Skin epidermis (tissue), 12 donors: ENCODE data around the gene VAPB.

Experiments
- H3K27ac ChIP-seq, 21 experiments: fragments of 200-600 bp; sonication (generic) in 11 of 21; one replicate each; pipeline ENCODE4 v1.5.0; 2020; ENCODE audit warnings: mild to moderate bottlenecking in 3 of 21, inconsistent platforms in 2 of 21, moderate library complexity in 2 of 21
- H3K4me3 ChIP-seq, 7 experiments: fragments of 200-600 bp; sonication (generic) in 2 of 7; one replicate each; pipeline ENCODE4 v1.5.0; 2020; ENCODE audit warnings: inconsistent platforms in 2 of 7, mild to moderate bottlenecking in 2 of 7, moderate library complexity in 1 of 7

The VAPB gene

DNA sequence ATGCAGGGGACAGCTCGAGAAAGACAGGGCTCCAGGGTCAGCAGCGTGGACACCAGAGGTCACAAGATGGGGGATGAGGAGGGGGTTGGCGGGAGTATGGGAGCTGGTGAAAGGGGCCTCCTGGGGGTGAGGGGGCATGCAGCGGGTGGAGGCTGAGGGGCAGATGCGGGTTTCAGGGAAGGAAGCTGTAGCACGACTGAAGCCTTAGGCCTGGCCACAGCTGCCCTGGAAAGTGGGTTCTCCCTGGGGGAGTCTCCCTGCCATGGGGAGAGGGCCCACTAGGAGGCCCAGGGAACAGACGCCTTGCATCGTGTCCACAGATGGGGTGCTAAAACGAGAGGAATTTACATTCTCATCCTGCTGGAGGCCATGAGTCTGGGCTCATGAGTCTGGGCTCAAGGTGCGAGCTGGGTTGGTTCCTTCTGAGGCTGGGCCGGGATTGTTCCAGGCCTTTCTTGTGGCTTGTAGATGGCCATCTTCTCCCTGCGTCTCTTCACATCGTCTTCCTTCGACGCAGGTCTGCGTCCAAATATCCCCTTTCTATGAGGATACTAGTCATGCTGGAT, 108.1 kb downstream of the VAPB start:
- Histone ChIP-seq H3K4me3 (no peak overlapping the region), H3K27ac (no peak overlapping the region)

GRCh38 chr20:58497724-58498469, 108.9 kb downstream of the VAPB start:
- Histone ChIP-seq H3K4me3 (no peak overlapping the region), H3K27ac (no peak overlapping the region)

DNA sequence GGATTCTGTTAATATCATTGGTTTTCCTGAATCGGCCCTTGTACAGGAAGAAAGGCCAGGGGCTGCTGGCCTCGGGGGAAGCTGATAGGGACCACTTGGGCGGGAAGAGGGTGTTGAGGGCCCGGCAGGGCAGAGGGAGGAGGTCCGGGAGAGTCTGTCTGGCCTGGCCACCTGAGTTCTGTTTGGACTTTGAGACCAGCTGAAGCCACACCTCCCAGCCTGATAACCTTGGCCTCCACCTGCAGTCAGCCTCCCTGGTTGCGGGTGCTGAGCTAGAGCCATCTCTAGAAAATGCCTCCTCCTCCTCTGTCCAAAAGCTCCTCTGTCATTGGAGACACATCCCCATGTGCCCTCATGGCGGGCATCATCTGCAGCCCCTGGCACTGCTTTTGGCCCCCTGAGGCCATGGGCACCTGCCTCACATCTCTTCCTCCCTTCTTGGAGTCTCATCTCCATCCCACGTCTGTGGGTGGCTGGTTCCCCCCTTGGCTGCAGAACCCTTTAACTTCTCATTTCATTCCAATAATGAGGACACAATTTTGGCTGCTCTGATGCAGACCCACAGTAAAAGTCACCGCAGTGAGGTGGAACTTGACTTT, 109.5 kb downstream of the VAPB start:
- Histone ChIP-seq H3K27ac (no peak overlapping the region), H3K4me3 (no peak overlapping the region)

DNA sequence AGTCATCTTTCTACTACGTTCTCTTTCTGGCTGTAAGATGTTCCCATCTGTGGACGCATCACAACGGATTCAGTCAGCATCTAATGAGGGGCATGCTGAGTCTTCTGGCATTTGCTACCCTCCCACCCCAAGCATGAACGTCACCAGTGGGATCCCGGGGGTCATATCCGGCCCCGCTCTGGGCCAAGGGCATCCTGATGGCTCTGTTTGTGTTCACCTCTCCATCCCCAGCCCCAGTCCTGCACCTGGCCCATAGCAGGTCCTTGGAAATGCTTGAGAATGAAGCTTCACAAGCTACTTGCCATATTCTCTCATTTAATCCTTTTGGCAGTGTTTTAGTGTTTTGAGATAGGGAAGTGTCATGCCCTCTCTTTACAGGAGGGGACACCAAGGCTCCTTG, 111.2 kb downstream of the VAPB start:
- Histone ChIP-seq H3K4me3 (no peak overlapping the region), H3K27ac (no peak overlapping the region)
